Right ventricle myocardium superior (tissue), 1 donor: ENCODE measurements around the gene PNMA6E. TPM values are rescaled to one million over a fixed set of nuclear protein-coding genes. Genes with fewer than 3 reads are reported as not detected.

ENCODE experiments used
- ATAC-seq: fragments of 200-7000 bp; cut with Tn5 transposase; one replicate; pipeline ENCODE4 v1.9.1; 2020; ENCODE audit warnings: mild to moderate bottlenecking; ENCODE audit not compliant: poor library complexity
- DNase-seq: peaks from one replicate; pipeline ENCODE4 v3.0.0-alpha.2; 2020
- intact Hi-C: fragments of 100-400 bp; cut with DNase I; formaldehyde crosslinking; loops from one replicate; pipeline ENCODE4 v1.11.2; 2022
- total RNA-seq: library from RNA; stranded (reverse); fragmentation: NEBNext Ultra II Directional; extraction: Animal tissue kit (Norgen Biotek cat#: 25700); gene quantifications from one replicate; pipeline ENCODE4 v1.2.1, GENCODE V29; 2021
- donor health status: DM: no; HTN: yes; CAD: no; lungs with severe emphysema.

PNMA6E gene
- total RNA-seq, 1 donor from 2014 or later = not detected

- ATAC-seq = no peak
- DNase-seq = no peak
- intact Hi-C loops = no loop called here
Observed at GRCh38 chrX:153372949-153373348, 28.2 kb downstream of the PNMA6E start.

- ATAC-seq (no peak), DNase-seq (no peak)
- intact Hi-C loops = no loop called here
Observed at GRCh38 chrX:153371256-153371655, 29.9 kb downstream of the PNMA6E start.

GRCh38 chrX:153370293-153371055, 30.7 kb downstream of the PNMA6E start:
- DNase-seq = no peak
- ATAC-seq = no peak
- intact Hi-C loops = no loop called here

- ATAC-seq = no peak
Observed at GRCh38 chrX:153366878-153367538, 34.1 kb downstream of the PNMA6E start.

GRCh38 chrX:153366119-153366518, 35.0 kb downstream of the PNMA6E start:
- intact Hi-C loops = no loop called here
- DNase-seq (no peak), ATAC-seq (no peak)

More at GRCh38 chrX:153366878-153367538, 34.1 kb downstream of the PNMA6E start:
- intact Hi-C loops = no loop called here
- no peak for DNase-seq

- no peak for ATAC-seq
Observed at GRCh38 chrX:153365670-153366069, 35.5 kb downstream of the PNMA6E start.

GRCh38 chrX:153361781-153362397, 39.3 kb downstream of the PNMA6E start:
- ATAC-seq (no peak), DNase-seq (no peak)
- intact Hi-C loops = no loop called here

More at GRCh38 chrX:153365670-153366069, 35.5 kb downstream of the PNMA6E start:
- no peak for DNase-seq
- intact Hi-C loops = no loop called here

- intact Hi-C loops = no loop called here
- ATAC-seq (no peak), DNase-seq (no peak)
Observed at GRCh38 chrX:153357877-153358276, 43.3 kb downstream of the PNMA6E start.

GRCh38 chrX:153353416-153353815, 47.7 kb downstream of the PNMA6E start:
- DNase-seq = no peak
- intact Hi-C loops = no loop called here
- ATAC-seq = no peak

- intact Hi-C loops = no loop called here
- ATAC-seq (no peak), DNase-seq (no peak)
Observed at GRCh38 chrX:153352858-153353257, 48.3 kb downstream of the PNMA6E start.

- intact Hi-C loops = no loop called here
- no peak for DNase-seq
- ATAC-seq = no peak
Observed at GRCh38 chrX:153351981-153352380, 49.2 kb downstream of the PNMA6E start.

- DNase-seq = no peak
- intact Hi-C loops = no loop called here
- no peak for ATAC-seq
Observed at GRCh38 chrX:153349952-153350351, 51.2 kb downstream of the PNMA6E start.

- DNase-seq = no peak
- intact Hi-C loops = no loop called here
- no peak for ATAC-seq
Observed at GRCh38 chrX:153348421-153348820, 52.7 kb downstream of the PNMA6E start.

GRCh38 chrX:153347530-153347929, 53.6 kb downstream of the PNMA6E start:
- intact Hi-C loops = no loop called here
- ATAC-seq (no peak), DNase-seq (no peak)

Other genes with a start within 250 kb of the PNMA6E start
- not detected for gene MAGEA1, start 222.1 kb downstream of the PNMA6E start, total RNA-seq
- not detected for gene PNMA6F, start 79.6 kb downstream of the PNMA6E start, total RNA-seq
- gene ZNF275, start 67.2 kb downstream of the PNMA6E start, total RNA-seq = 5.1 TPM
- 0.65 TPM for gene ZFP92, start 10.1 kb upstream of the PNMA6E start, total RNA-seq
- 0.19 TPM for gene TREX2, start 44.7 kb upstream of the PNMA6E start, total RNA-seq
- 18.6 TPM for gene HAUS7, start 69.2 kb upstream of the PNMA6E start, total RNA-seq
- gene BGN, start 93.6 kb upstream of the PNMA6E start, total RNA-seq = 35.3 TPM
- gene ATP2B3, start 116.3 kb upstream of the PNMA6E start, total RNA-seq = not detected
- gene CCNQ, start 197.8 kb upstream of the PNMA6E start, total RNA-seq = 40.7 TPM
- not detected for gene DUSP9, start 245.9 kb upstream of the PNMA6E start, total RNA-seq